ENCODE data around the gene CNBD2.

DNA sequence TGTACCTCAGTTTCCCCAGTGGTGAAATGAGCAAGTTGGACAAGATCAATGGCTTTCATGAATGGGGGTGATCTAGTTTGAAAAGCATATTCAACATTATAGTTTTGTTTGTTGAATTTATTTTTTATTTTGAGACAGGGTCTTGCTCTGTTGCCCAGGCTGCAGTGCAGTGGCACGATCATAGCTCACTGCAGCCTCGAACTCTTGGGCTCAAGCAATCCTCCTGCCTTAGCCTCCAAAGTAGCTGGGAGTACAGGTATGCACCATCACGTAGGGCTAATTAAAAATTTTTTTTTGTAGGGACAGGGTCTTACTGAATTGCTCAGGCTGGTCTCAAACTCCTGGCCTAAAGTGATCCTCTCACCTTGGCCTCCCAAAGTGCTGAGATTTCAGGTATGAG is 63.4 kb downstream of the CNBD2 start:
- TF ChIP-seq, protein P1, sequence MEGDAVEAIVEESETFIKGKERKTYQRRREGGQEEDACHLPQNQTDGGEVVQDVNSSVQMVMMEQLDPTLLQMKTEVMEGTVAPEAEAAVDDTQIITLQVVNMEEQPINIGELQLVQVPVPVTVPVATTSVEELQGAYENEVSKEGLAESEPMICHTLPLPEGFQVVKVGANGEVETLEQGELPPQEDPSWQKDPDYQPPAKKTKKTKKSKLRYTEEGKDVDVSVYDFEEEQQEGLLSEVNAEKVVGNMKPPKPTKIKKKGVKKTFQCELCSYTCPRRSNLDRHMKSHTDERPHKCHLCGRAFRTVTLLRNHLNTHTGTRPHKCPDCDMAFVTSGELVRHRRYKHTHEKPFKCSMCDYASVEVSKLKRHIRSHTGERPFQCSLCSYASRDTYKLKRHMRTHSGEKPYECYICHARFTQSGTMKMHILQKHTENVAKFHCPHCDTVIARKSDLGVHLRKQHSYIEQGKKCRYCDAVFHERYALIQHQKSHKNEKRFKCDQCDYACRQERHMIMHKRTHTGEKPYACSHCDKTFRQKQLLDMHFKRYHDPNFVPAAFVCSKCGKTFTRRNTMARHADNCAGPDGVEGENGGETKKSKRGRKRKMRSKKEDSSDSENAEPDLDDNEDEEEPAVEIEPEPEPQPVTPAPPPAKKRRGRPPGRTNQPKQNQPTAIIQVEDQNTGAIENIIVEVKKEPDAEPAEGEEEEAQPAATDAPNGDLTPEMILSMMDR (IDR thresholded peaks at IDR 0.05), result no peak
- no peak for TF ChIP-seq POLR2A (IDR thresholded peaks at IDR 0.05)
